Fibroblast of upper back skin (primary cell): ENCODE data around the gene STAT5B.
"Not testable (repeated sequence)": the region's sequence is repeated elsewhere in the genome, so short reads cannot be mapped to it uniquely, and the experiment has no call there.

Experiments
- DNase-seq: peaks from one replicate; pipeline ENCODE4 v3.0.0-alpha.2; 2013

STAT5B gene

GRCh38 chr17:42305543-42306384 lies 29.6 kb upstream of the STAT5B start:
- no peak for DNase-seq

GRCh38 chr17:42305031-42305330 lies 28.8 kb upstream of the STAT5B start:
- DNase-seq, result not testable (repeated sequence)

GRCh38 chr17:42304187-42305030 lies 28.2 kb upstream of the STAT5B start:
- no peak for DNase-seq

GRCh38 chr17:42303694-42304093 lies 27.5 kb upstream of the STAT5B start:
- no peak for DNase-seq

- DNase-seq, result no peak
Observed at GRCh38 chr17:42301022-42301421, 24.8 kb upstream of the STAT5B start.

GRCh38 chr17:42299913-42300312 lies 23.7 kb upstream of the STAT5B start:
- not testable (repeated sequence) for DNase-seq

- DNase-seq, result not testable (repeated sequence)
Observed at GRCh38 chr17:42299361-42299760, 23.2 kb upstream of the STAT5B start.

GRCh38 chr17:42297775-42298174 lies 21.6 kb upstream of the STAT5B start:
- DNase-seq, result not testable (repeated sequence)

GRCh38 chr17:42296012-42296411 lies 19.8 kb upstream of the STAT5B start:
- DNase-seq, result no peak

- DNase-seq, result no peak
Observed at GRCh38 chr17:42294469-42295398, 18.5 kb upstream of the STAT5B start.

GRCh38 chr17:42291129-42291528 lies 14.9 kb upstream of the STAT5B start:
- no peak for DNase-seq

GRCh38 chr17:42290577-42290976 lies 14.4 kb upstream of the STAT5B start:
- no peak for DNase-seq

- no peak for DNase-seq
Observed at GRCh38 chr17:42289611-42290181, 13.5 kb upstream of the STAT5B start.

GRCh38 chr17:42288803-42289610 lies 12.8 kb upstream of the STAT5B start:
- no peak for DNase-seq

- peak; percentile 67 for DNase-seq
Observed at GRCh38 chr17:42287977-42288802, 12.0 kb upstream of the STAT5B start, which contains the start of gene STAT5A. Gene STAT5A, plus strand, starts transcription at chr17:42288498. Its CDS starts 914 bp downstream, at chr17:42289412.

- DNase-seq, result no peak
Observed at GRCh38 chr17:42287305-42287976, 11.2 kb upstream of the STAT5B start.

GRCh38 chr17:42286411-42287221 lies 10.4 kb upstream of the STAT5B start:
- no peak for DNase-seq

GRCh38 chr17:42285346-42286050 lies 9.3 kb upstream of the STAT5B start:
- no peak for DNase-seq
